CD4-positive, alpha-beta T cell (primary cell): ENCODE results near the gene ABR. TPM values are rescaled to one million over a fixed set of nuclear protein-coding genes. Genes with fewer than 3 reads are reported as not detected.

Source experiments
- ATAC-seq: fragments of 200-7000 bp; cut with Tn5 transposase; one replicate; pipeline ENCODE4 v1.10.0; 2022; ENCODE audit warnings: mild to moderate bottlenecking; ENCODE audit not compliant: poor library complexity
- CTCF ChIA-PET: fragments of 350-600 bp; sonication (Branson Sonifier 250); formaldehyde crosslinking; loops from one replicate; lab custom pipeline; 2021; ENCODE audit warnings: antibody characterized with exemption, inconsistent platforms; lab: Charles Lee
- POLR2A ChIA-PET: fragments of 350-600 bp; sonication (Branson Sonifier 250); formaldehyde crosslinking; loops from one replicate; lab custom pipeline; 2021; ENCODE audit warnings: antibody characterized with exemption, inconsistent platforms; lab: Charles Lee
- DNase-seq, 14 experiments: peaks; one replicate each; pipeline ENCODE4 v3.0.0-alpha.2; 2013 to 2020; ENCODE audit warnings: mixed read lengths in 2 of 14
- H3K27ac ChIP-seq, 2 donors: one replicate each; pipeline versions ENCODE4 v1.5.1 to v1.7.0; 2013; ENCODE audit warnings: low read length in 2 of 2, low read depth in 1 of 2, mild to moderate bottlenecking in 1 of 2
- H3K27me3 ChIP-seq, 2 experiments: 1 replicate in 1 of 2; 2 replicates in 1 of 2; pipeline versions ENCODE4 v1.6.1 to v1.7.0; 2013; ENCODE audit warnings: low read length in 2 of 2, control low read depth in 1 of 2, mild to moderate bottlenecking in 1 of 2, moderate library complexity in 1 of 2; ENCODE audit not compliant: insufficient read depth in 2 of 2, control insufficient read depth in 1 of 2
- H3K36me3 ChIP-seq: one replicate; pipeline ENCODE4 v1.6.1; 2013; ENCODE audit warnings: low read length, control low read depth; ENCODE audit not compliant: insufficient read depth
- H3K4me1 ChIP-seq: one replicate; pipeline ENCODE4 v1.6.1; 2013; ENCODE audit warnings: low read length, control low read depth; ENCODE audit not compliant: insufficient read depth
- H3K4me3 ChIP-seq: one replicate; pipeline ENCODE4 v1.5.1; 2013; ENCODE audit warnings: mild to moderate bottlenecking, low read length, moderate library complexity
- H3K9me3 ChIP-seq, 2 experiments: 1 replicate in 1 of 2; 2 replicates in 1 of 2; pipeline versions ENCODE4 v1.6.1 to v1.7.0; 2013; ENCODE audit warnings: low read length in 2 of 2, mild to moderate bottlenecking in 2 of 2, control low read depth in 1 of 2, moderate library complexity in 1 of 2; ENCODE audit not compliant: control insufficient read depth in 1 of 2, insufficient read depth in 1 of 2
- H3K27ac Mint-ChIP-seq: one replicate; pipeline ENCODE4 v1.8.0; 2020; ENCODE audit warnings: mixed read lengths
- H3K27me3 Mint-ChIP-seq: one replicate; pipeline ENCODE4 v1.8.0; 2021; ENCODE audit warnings: mixed read lengths
- H3K36me3 Mint-ChIP-seq: one replicate; pipeline ENCODE4 v1.8.0; 2021; ENCODE audit warnings: low read depth, mixed read lengths
- H3K4me1 Mint-ChIP-seq: one replicate; pipeline ENCODE4 v1.8.0; 2021; ENCODE audit warnings: low read depth, mixed read lengths
- H3K4me3 Mint-ChIP-seq: one replicate; pipeline ENCODE4 v1.8.0; 2020; ENCODE audit warnings: mild to moderate bottlenecking, mixed read lengths
- H3K9me3 Mint-ChIP-seq: one replicate; pipeline ENCODE4 v1.8.0; 2020; ENCODE audit warnings: mixed read lengths
- intact Hi-C, 2 experiments: fragments of 100-400 bp; cut with DNase I in 1 of 2; cut with micrococcal nuclease in 1 of 2; formaldehyde crosslinking; loops; one replicate each; pipeline versions ENCODE4 v1.15.1 to v1.9.0; 2023 to 2025; cut with DNase I, micrococcal nuclease
- total RNA-seq, 174 experiments: library from RNA in 2 of 174; stranded (reverse) in 2 of 174; gene quantifications; one replicate each; pipeline ENCODE4 v1.2.3 and lab custom pipeline; 2021 to 2026
- TF ChIP-seq, protein P1 (sequence below): fragments of 200-600 bp; IDR thresholded peaks from one replicate; pipeline ENCODE4 v1.8.0; 2022; ENCODE audit warnings: antibody characterized with exemption, mild to moderate bottlenecking

The ABR gene
- total RNA-seq, 2 experiments from 2014 or later: 72.4 to 74.8 TPM

DNA sequence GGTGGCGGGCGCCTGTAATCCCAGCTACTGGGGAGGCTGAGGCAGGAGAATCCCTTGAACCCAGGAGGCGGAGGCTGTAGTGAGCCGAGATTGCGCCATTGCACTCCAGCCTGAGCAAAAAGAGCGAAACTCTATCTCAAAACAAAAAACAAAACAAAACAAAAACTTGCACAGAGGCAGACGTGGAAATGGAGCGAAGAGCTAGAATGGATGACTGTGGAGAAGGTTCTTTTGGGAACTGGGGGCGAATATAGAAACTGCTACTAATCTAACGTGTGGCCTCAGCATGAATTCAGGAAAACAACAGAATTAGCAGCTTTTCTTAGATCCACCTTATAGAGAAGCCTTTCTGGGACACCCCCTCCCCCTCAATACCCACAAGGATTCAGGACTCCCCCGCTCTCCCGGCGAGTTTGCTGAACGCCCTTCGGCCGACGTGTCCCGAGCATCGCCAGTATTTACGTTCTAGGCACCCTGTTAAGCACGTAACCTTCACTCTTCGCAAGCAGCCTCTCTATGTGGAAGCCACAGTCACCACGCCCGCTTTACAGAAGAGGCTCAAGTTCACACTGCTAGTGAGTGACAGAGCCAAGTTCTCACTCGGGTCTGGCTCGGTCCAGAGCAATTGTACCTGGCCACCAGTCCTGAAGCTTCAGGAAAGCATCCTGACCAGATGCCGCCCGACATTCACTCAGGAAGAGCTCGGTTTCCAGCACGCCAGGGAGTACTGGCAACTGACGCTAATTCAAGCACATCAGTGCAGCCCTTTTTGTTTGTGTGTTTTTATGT lies 13.3 kb upstream of the ABR start:
- Mint-ChIP-seq H3K36me3 (no peaks in the 10 kb centered on the region), H3K4me3 (no peak overlapping the region), H3K4me1 (peaks cover 8% of the 10 kb centered on the region), H3K27me3 (peaks cover 6% of the 10 kb centered on the region), H3K9me3 (no peaks in the 10 kb centered on the region), H3K27ac (no peak overlapping the region)
- no peaks in the 10 kb centered on the region for H3K9me3 ChIP-seq
- peaks cover 13% of the 10 kb centered on the region for H3K4me1 ChIP-seq
- H3K4me3 ChIP-seq: no peak overlapping the region
- CTCF ChIA-PET: interaction anchor here (2.7 kb wide), 1 partner anchor 71 kb away, joined by 6 read pairs; no protein-coding TSS in a partner anchor
- no peak overlapping the region for H3K27ac ChIP-seq
- no peaks in the 10 kb centered on the region for H3K36me3 ChIP-seq
- POLR2A ChIA-PET: interaction anchor here (1.0 kb wide), 1 partner anchor 105 kb away, joined by 3 read pairs; no protein-coding TSS in a partner anchor
- ATAC-seq (no peak), DNase-seq (no peak)
- intact Hi-C loops: no loop called here
- H3K27me3 ChIP-seq: no peaks in the 10 kb centered on the region
- TF ChIP-seq, protein P1, sequence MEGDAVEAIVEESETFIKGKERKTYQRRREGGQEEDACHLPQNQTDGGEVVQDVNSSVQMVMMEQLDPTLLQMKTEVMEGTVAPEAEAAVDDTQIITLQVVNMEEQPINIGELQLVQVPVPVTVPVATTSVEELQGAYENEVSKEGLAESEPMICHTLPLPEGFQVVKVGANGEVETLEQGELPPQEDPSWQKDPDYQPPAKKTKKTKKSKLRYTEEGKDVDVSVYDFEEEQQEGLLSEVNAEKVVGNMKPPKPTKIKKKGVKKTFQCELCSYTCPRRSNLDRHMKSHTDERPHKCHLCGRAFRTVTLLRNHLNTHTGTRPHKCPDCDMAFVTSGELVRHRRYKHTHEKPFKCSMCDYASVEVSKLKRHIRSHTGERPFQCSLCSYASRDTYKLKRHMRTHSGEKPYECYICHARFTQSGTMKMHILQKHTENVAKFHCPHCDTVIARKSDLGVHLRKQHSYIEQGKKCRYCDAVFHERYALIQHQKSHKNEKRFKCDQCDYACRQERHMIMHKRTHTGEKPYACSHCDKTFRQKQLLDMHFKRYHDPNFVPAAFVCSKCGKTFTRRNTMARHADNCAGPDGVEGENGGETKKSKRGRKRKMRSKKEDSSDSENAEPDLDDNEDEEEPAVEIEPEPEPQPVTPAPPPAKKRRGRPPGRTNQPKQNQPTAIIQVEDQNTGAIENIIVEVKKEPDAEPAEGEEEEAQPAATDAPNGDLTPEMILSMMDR: no peak

- ATAC-seq: no peak
- Histone ChIP-seq H3K27ac (no peak overlapping the region), H3K4me3 (no peak overlapping the region), H3K9me3 (no peaks in the 10 kb centered on the region), H3K36me3 (no peaks in the 10 kb centered on the region), H3K27me3 (no peaks in the 10 kb centered on the region), H3K4me1 (peaks cover 9% of the 10 kb centered on the region)
- CTCF ChIA-PET: interaction anchor here (1.4 kb wide), 1 partner anchor 68 kb away, joined by 4 read pairs; no protein-coding TSS in a partner anchor
- no peak for DNase-seq
- POLR2A ChIA-PET: no interaction called here
- TF ChIP-seq, protein P1: no peak
- H3K27ac Mint-ChIP-seq: no peak overlapping the region
- H3K36me3 Mint-ChIP-seq: no peaks in the 10 kb centered on the region
- no peak overlapping the region for H3K4me3 Mint-ChIP-seq
- intact Hi-C loops: no loop called here
- no peaks in the 10 kb centered on the region for H3K9me3 Mint-ChIP-seq
- H3K27me3 Mint-ChIP-seq: peaks cover 10% of the 10 kb centered on the region
- peaks cover 4% of the 10 kb centered on the region for H3K4me1 Mint-ChIP-seq
Measured at GRCh38 chr17:1190751-1191331, 11.1 kb upstream of the ABR start.

DNA sequence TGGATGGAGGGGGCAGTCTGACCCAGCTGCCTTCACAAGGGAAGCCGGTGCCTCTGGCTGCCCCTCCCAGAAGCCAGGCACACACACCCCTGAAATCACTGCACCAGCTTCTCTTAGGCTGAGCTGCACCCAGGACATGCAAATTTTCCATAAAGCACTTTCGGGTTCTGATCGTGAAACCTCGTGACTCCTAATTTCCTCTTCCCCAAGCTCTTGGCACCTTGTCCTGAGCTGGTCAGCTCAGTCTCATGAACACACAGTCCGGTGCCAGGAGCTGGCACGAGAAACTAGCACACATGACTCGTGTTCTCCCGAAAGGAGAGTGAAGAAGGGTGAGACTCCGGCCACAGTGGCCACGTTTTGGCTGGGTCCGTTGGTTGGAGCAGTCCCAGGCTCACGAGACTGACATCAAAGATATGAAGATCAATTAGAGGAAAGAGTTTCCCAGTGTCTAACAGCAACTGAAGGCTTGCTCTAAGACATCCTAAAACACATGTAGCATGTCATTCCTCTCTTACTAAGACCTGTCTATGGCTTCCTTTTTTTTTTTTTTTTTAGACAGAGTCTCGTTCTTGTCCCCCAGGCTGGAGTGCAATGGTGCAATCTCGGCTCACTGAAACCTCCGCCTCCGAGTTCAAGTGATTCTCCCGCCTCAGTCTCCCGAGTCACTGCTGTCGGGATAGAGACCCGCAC lies 9.2 kb upstream of the ABR start:
- Mint-ChIP-seq H3K9me3 (no peaks in the 10 kb centered on the region), H3K36me3 (no peaks in the 10 kb centered on the region), H3K4me3 (no peak overlapping the region), H3K4me1 (peaks cover 4% of the 10 kb centered on the region), H3K27me3 (peaks cover 10% of the 10 kb centered on the region), H3K27ac (no peak overlapping the region)
- Histone ChIP-seq H3K9me3 (no peaks in the 10 kb centered on the region), H3K27ac (no peak overlapping the region), H3K4me3 (no peak overlapping the region), H3K27me3 (no peaks in the 10 kb centered on the region), H3K36me3 (no peaks in the 10 kb centered on the region), H3K4me1 (peaks cover 9% of the 10 kb centered on the region)
- intact Hi-C loops: no loop called here
- TF ChIP-seq, protein P1: no peak
- ChIA-PET POLR2A (no interaction called here), CTCF (interaction anchor here (1.4 to 3.4 kb wide), 2 partner anchors 66 kb away, joined by 4 to 28 read pairs; no protein-coding TSS in a partner anchor)
- ATAC-seq (no peak), DNase-seq (peak in 2 of 14 experiments; percentile 42 to 55)
